Tibial nerve (tissue), 4 donors: Measurements from ENCODE around the gene POLD4. TPM values are rescaled to one million over a fixed set of nuclear protein-coding genes. Genes with fewer than 3 reads are reported as not detected.
A peak's percentile ranks its signal among the peaks of the same experiment; 100 is the strongest.

Source experiments
- DNase-seq, 2 donors: peaks; one replicate each; pipeline ENCODE4 v3.0.0-alpha.2; 2019; ENCODE audit warnings: low spot score in 2 of 2
- H3K27ac ChIP-seq, 4 donors: fragments of 200-600 bp; sonication (generic) in 3 of 4; one replicate each; pipeline ENCODE4 v1.5.1; 2017 to 2019; ENCODE audit warnings: mild to moderate bottlenecking in 1 of 4
- H3K27me3 ChIP-seq, 2 donors: fragments of 200-600 bp; sonication (generic) in 1 of 2; one replicate each; pipeline versions ENCODE4 v1.5.1 to v1.6.0; 2017 to 2019
- H3K36me3 ChIP-seq, 3 donors: fragments of 200-600 bp; sonication (generic); one replicate each; pipeline ENCODE4 v1.5.1; 2018 to 2019
- H3K4me1 ChIP-seq, 4 donors: fragments of 200-600 bp; sonication (generic) in 3 of 4; one replicate each; pipeline ENCODE4 v1.5.1; 2017 to 2019
- H3K4me3 ChIP-seq, 4 donors: fragments of 200-600 bp; sonication (generic) in 3 of 4; one replicate each; pipeline ENCODE4 v1.5.1; 2017 to 2019; ENCODE audit warnings: mild to moderate bottlenecking in 1 of 4, moderate library complexity in 1 of 4
- H3K9me3 ChIP-seq, 4 donors: fragments of 200-600 bp; sonication (generic) in 3 of 4; one replicate each; pipeline ENCODE4 v1.5.1; 2017 to 2019
- CTCF ChIP-seq, 5 experiments: fragments of 200-600 bp in 3 of 5; fragments of 450-650 bp in 2 of 5; sonication (generic) in 3 of 5; IDR thresholded peaks; one replicate each; pipeline ENCODE4 v1.5.1; 2016 to 2019; ENCODE audit warnings: antibody characterized with exemption in 5 of 5, mild to moderate bottlenecking in 3 of 5, moderate library complexity in 2 of 5
- EP300 ChIP-seq, 2 donors: sonication (generic); formaldehyde crosslinking; IDR thresholded peaks; one replicate each; pipeline ENCODE4 v1.6.1; 2017; ENCODE audit warnings: antibody characterized with exemption in 2 of 2, mild to moderate bottlenecking in 1 of 2
- POLR2A ChIP-seq, 2 donors: fragments of 450-650 bp; IDR thresholded peaks; one replicate each; pipeline ENCODE4 v1.6.1; 2017; ENCODE audit warnings: antibody characterized with exemption in 2 of 2, mild to moderate bottlenecking in 2 of 2, moderate library complexity in 2 of 2
- WGBS, 2 donors: methylation state at CpG; one replicate each; pipeline ENCODE4 v1.1.5; 2018; 5-methylcytosine and 5-hydroxymethylcytosine counted together
- total RNA-seq, 4 donors: library from RNA; depleted of rRNA; stranded (reverse); fragments of >200 nt; gene quantifications; one replicate each; pipeline ENCODE4 v1.1.0, GENCODE V29; 2016

The POLD4 gene
- total RNA-seq, 4 donors from 2014 or later: 70.8 to 154 (median 88.5) TPM

GRCh38 chr11:67396587-67397389 is 43.4 kb upstream of the POLD4 start:
- no peaks in the 10 kb centered on the region for H3K27me3 ChIP-seq
- no peak for DNase-seq
- 46 to 51% methylated on average over 13 of the region's 13 CpGs for WGBS, 2 donors
- peak overlapping the region in 1 of 4 donors; percentile 27 for H3K27ac ChIP-seq
- peaks cover 0 to 60% (median 22%) of the 10 kb centered on the region in 4 donors for H3K4me1 ChIP-seq
- no peaks in the 10 kb centered on the region for H3K9me3 ChIP-seq
- no peak overlapping the region for H3K4me3 ChIP-seq
- H3K36me3 ChIP-seq: peaks cover 0 to 72% (median 21%) of the 10 kb centered on the region in 3 donors
- no peak for TF ChIP-seq POLR2A (IDR thresholded peaks at IDR 0.05)
- TF ChIP-seq CTCF (IDR thresholded peaks at IDR 0.05): no peak
- no peak for TF ChIP-seq EP300 (IDR thresholded peaks at IDR 0.05)

DNA sequence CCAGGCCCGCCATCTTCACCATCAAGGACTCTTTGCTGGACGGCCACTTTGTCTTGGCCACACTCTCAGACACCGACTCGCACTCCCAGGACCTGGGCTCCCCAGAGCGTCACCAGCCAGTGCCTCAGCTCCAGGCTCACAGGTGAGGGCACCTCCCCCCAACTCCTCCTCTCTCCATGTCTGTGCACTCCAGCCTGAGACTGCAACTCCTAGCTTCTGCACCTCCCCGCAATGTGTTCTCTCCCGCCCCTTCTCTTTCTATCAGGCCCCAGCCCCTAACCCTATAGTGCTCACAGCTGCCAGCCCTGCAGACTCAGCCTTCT is 42.9 kb upstream of the POLD4 start:
- peaks cover 0 to 62% (median 22%) of the 10 kb centered on the region in 4 donors for H3K4me1 ChIP-seq
- no peak overlapping the region for H3K27ac ChIP-seq
- H3K27me3 ChIP-seq: no peaks in the 10 kb centered on the region
- DNase-seq: no peak
- H3K36me3 ChIP-seq: peaks cover 0 to 72% (median 21%) of the 10 kb centered on the region in 3 donors
- no peak overlapping the region for H3K4me3 ChIP-seq
- WGBS, 2 donors: 85% methylated on average over 7 of the region's 7 CpGs
- TF ChIP-seq POLR2A (IDR thresholded peaks at IDR 0.05) (no peak), CTCF (IDR thresholded peaks at IDR 0.05) (no peak), EP300 (IDR thresholded peaks at IDR 0.05) (no peak)
- no peaks in the 10 kb centered on the region for H3K9me3 ChIP-seq

GRCh38 chr11:67395555-67396258 is 42.4 kb upstream of the POLD4 start:
- H3K27me3 ChIP-seq: no peaks in the 10 kb centered on the region
- no peaks in the 10 kb centered on the region for H3K9me3 ChIP-seq
- H3K27ac ChIP-seq: no peak overlapping the region
- no peak overlapping the region for H3K4me3 ChIP-seq
- peaks cover 0 to 64% (median 24%) of the 10 kb centered on the region in 4 donors for H3K4me1 ChIP-seq
- WGBS, 2 donors: 80 to 84% methylated on average over 10 to 17 of the region's 19 CpGs
- peaks cover 0 to 72% (median 21%) of the 10 kb centered on the region in 3 donors for H3K36me3 ChIP-seq
- TF ChIP-seq EP300 (IDR thresholded peaks at IDR 0.05) (no peak), CTCF (IDR thresholded peaks at IDR 0.05) (no peak), POLR2A (IDR thresholded peaks at IDR 0.05) (no peak)
- no peak for DNase-seq

GRCh38 chr11:67393990-67394389 is 40.6 kb upstream of the POLD4 start:
- no peak for TF ChIP-seq CTCF (IDR thresholded peaks at IDR 0.05)
- TF ChIP-seq EP300 (IDR thresholded peaks at IDR 0.05): no peak
- TF ChIP-seq POLR2A (IDR thresholded peaks at IDR 0.05): no peak
- Histone ChIP-seq H3K27ac (no peak overlapping the region), H3K4me1 (peaks cover 0 to 55% (median 18%) of the 10 kb centered on the region in 4 donors), H3K36me3 (peaks cover 0 to 56% (median 16%) of the 10 kb centered on the region in 3 donors), H3K27me3 (no peaks in the 10 kb centered on the region), H3K9me3 (no peaks in the 10 kb centered on the region), H3K4me3 (no peak overlapping the region)
- no peak for DNase-seq
- 72 to 73% methylated on average over 5 of the region's 5 CpGs for WGBS, 2 donors

- no peak for TF ChIP-seq CTCF (IDR thresholded peaks at IDR 0.05)
- TF ChIP-seq POLR2A (IDR thresholded peaks at IDR 0.05): no peak
- TF ChIP-seq EP300 (IDR thresholded peaks at IDR 0.05): no peak
- 86 to 93% methylated on average over 15 to 18 of the region's 18 CpGs for WGBS, 2 donors
- no peaks in the 10 kb centered on the region for H3K9me3 ChIP-seq
- H3K27ac ChIP-seq: no peak overlapping the region
- H3K4me3 ChIP-seq: no peak overlapping the region
- no peaks in the 10 kb centered on the region for H3K27me3 ChIP-seq
- H3K36me3 ChIP-seq: peaks cover 0 to 51% (median 10%) of the 10 kb centered on the region in 3 donors
- DNase-seq: no peak
- peaks cover 0 to 50% (median 18%) of the 10 kb centered on the region in 4 donors for H3K4me1 ChIP-seq
Measured at GRCh38 chr11:67393437-67393836, 40.1 kb upstream of the POLD4 start.
